ENCODE measurements around the gene PFN4.

The PFN4 gene, protein sequence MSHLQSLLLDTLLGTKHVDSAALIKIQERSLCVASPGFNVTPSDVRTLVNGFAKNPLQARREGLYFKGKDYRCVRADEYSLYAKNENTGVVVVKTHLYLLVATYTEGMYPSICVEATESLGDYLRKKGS

DNA sequence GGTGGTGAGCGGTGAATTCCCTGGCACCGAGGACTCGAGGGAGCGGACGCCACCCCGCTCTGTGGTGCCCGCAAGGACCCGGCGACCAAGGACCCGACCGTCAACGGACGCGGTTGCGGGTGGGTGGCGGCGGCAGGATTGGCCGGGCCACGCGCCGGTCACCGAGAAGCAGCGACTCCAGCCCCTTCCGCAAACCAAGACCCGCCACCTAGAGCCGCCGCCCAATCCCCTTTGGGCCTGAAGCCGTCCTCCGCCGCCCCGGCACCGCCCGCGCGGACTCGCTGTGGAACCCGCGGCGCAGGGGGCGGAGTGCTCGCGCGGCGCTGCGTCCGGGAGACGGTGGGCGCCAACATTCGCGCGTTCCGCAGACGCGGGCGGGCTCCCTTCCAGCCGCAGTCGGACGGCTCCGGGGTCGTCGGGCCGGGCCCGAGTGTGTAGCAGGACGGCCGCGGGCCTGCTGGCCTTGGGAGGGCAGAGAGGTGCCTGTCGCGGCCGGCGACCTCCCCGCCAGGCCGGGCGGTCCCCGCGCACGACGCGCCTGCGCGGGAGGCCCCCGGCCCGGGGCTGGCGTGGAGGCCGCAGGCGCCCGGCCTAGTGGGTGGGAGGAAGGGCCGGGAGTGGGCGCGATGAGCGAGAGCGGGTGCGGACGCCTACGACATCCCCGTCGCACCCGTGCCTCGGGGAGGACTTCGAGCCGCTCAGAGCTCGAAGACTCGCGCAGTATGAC, at the start of gene PFN4, which contains the start of gene FAM228B:
Gene PFN4, minus strand, starts transcription at position 140 of the 727 bp plus-strand sequence. CDS start 799 bp downstream, outside the sequence.
Gene FAM228B, plus strand, starts transcription at position 275 of the 727 bp plus-strand sequence. CDS start 893 bp downstream, outside the sequence.
- Histone ChIP-seq H2AFZ (ENCODE audit: low read length, unreplicated experiment) (peak within 1 kb of the TSS; percentile 93), H3K27me3 (ENCODE audit: insufficient read depth, low read length) (no peaks in the 10 kb centered on the region), H3K27ac (ENCODE audit: low read depth, low read length) (peak within 1 kb of the TSS; percentile 10), H3K36me3 (ENCODE audit: insufficient read depth, low read length) (no peaks in the 10 kb centered on the region), H3K79me2 (ENCODE audit: control insufficient read depth, insufficient read depth, low read length, unreplicated experiment) (peaks cover 6% of the 10 kb centered on the region), H3K4me1 (ENCODE audit: control insufficient read depth, insufficient read depth, low read length, unreplicated experiment) (peaks cover 9% of the 10 kb centered on the region), H3K4me3 (ENCODE audit: low read depth, low read length) (peak within 1 kb of the TSS; percentile 74)

DNA sequence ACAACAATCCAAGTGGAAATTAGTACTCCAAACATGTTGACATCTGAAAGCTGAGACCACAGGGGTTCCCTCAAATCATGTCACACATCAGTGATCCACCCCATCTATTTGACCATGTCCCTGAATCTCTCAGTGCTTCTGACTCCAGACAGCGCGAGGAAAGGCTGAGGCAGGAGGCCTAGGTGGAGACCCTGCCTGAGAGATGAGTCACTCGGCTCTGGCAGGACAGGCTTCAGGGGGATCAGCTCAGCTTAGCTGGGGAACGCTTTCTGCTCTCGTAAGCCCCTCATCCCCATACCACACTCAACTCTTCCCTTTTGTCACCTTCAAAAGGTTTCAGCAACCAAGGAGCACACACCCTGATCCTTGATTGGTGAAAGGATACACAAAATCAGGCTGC, 45.9 kb upstream of the PFN4 start:
- H3K27ac ChIP-seq (ENCODE audit: low read depth, low read length) = no peak overlapping the region
- no peaks in the 10 kb centered on the region for H3K79me2 ChIP-seq (ENCODE audit: control insufficient read depth, insufficient read depth, low read length, unreplicated experiment)
- no peaks in the 10 kb centered on the region for H3K36me3 ChIP-seq (ENCODE audit: insufficient read depth, low read length)
- no peaks in the 10 kb centered on the region for H3K4me1 ChIP-seq (ENCODE audit: control insufficient read depth, insufficient read depth, low read length, unreplicated experiment)
- no peak overlapping the region for H2AFZ ChIP-seq (ENCODE audit: low read length, unreplicated experiment)
- no peak overlapping the region for H3K4me3 ChIP-seq (ENCODE audit: low read depth, low read length)
- no peaks in the 10 kb centered on the region for H3K27me3 ChIP-seq (ENCODE audit: insufficient read depth, low read length)

DNA sequence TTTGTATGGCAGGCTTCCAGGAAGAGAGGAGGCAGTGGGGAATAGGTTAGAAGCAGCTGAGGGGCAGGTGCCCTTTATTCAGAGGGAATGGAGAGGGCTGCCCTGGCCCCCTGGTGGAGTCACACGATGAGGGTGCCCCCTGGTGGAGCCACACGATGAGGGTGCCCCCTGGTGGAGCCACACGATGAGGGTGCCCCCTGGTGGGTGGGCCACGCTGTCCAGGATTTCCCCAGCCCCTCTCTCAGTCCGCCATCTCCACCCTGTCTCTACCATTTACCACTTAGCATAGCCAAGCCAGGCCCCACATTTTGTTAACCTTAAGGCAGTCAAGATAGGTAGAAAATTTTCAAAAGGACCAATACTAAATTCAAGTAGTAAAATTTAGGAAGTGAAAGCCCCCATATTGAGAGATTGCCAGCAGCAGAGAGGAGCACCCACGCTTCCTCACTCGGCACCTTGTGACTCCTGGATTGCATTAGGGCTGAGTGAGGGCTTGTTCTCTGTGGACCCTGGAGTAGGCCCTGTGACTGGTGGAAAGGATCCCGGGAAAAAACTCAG, 41.4 kb upstream of the PFN4 start:
- no peak overlapping the region for H3K4me3 ChIP-seq (ENCODE audit: low read depth, low read length)
- H3K36me3 ChIP-seq (ENCODE audit: insufficient read depth, low read length) = no peaks in the 10 kb centered on the region
- H3K27ac ChIP-seq (ENCODE audit: low read depth, low read length) = no peak overlapping the region
- no peaks in the 10 kb centered on the region for H3K4me1 ChIP-seq (ENCODE audit: control insufficient read depth, insufficient read depth, low read length, unreplicated experiment)
- H3K27me3 ChIP-seq (ENCODE audit: insufficient read depth, low read length) = no peaks in the 10 kb centered on the region
- H3K79me2 ChIP-seq (ENCODE audit: control insufficient read depth, insufficient read depth, low read length, unreplicated experiment) = no peaks in the 10 kb centered on the region
- H2AFZ ChIP-seq (ENCODE audit: low read length, unreplicated experiment) = no peak overlapping the region

DNA sequence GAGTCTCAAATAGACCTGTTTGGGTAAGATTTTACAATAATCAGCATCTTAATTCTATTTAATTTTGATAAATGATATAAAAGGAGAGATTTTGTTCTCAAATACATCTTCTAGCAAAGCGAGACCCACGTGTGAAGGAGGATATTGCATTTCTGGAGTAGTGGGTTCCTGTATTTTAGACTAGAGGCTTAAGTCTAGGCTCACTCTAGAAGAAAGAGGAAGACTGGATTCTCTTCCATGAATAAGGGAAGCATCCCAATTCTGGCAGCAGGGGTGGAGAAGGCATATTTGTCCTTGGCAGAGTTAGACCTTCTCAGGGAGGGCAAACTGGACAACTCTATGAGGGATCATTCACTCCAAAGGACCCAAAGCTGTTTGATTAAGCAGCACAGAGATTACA, 40.5 kb upstream of the PFN4 start:
- H3K4me3 ChIP-seq (ENCODE audit: low read depth, low read length) = no peak overlapping the region
- no peaks in the 10 kb centered on the region for H3K79me2 ChIP-seq (ENCODE audit: control insufficient read depth, insufficient read depth, low read length, unreplicated experiment)
- H3K27me3 ChIP-seq (ENCODE audit: insufficient read depth, low read length) = no peaks in the 10 kb centered on the region
- no peaks in the 10 kb centered on the region for H3K4me1 ChIP-seq (ENCODE audit: control insufficient read depth, insufficient read depth, low read length, unreplicated experiment)
- H3K36me3 ChIP-seq (ENCODE audit: insufficient read depth, low read length) = no peaks in the 10 kb centered on the region
- no peak overlapping the region for H2AFZ ChIP-seq (ENCODE audit: low read length, unreplicated experiment)
- H3K27ac ChIP-seq (ENCODE audit: low read depth, low read length) = no peak overlapping the region

DNA sequence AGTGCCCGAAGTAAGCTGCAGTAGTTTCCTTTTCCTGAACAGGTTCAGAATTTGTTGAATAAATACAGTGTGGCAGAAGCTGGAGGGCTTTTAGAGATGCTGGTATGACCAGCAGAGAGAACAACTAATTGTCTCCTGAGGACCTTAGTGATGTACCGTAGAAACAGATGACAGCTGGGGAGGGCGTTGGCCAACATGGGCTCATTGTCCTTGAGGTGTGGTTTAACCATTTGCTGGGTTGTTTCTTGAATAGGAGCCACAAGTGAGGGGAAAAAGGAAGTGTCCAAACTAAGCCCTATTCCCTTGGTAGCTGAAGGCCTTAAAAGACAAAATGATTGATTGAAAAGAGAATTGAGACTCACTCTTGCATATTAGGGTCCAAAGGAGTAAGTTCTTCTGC, 40.1 kb upstream of the PFN4 start:
- Histone ChIP-seq H3K4me3 (ENCODE audit: low read depth, low read length) (no peak overlapping the region), H2AFZ (ENCODE audit: low read length, unreplicated experiment) (no peak overlapping the region), H3K4me1 (ENCODE audit: control insufficient read depth, insufficient read depth, low read length, unreplicated experiment) (no peaks in the 10 kb centered on the region), H3K27me3 (ENCODE audit: insufficient read depth, low read length) (no peaks in the 10 kb centered on the region), H3K79me2 (ENCODE audit: control insufficient read depth, insufficient read depth, low read length, unreplicated experiment) (no peaks in the 10 kb centered on the region), H3K27ac (ENCODE audit: low read depth, low read length) (no peak overlapping the region), H3K36me3 (ENCODE audit: insufficient read depth, low read length) (no peaks in the 10 kb centered on the region)

DNA sequence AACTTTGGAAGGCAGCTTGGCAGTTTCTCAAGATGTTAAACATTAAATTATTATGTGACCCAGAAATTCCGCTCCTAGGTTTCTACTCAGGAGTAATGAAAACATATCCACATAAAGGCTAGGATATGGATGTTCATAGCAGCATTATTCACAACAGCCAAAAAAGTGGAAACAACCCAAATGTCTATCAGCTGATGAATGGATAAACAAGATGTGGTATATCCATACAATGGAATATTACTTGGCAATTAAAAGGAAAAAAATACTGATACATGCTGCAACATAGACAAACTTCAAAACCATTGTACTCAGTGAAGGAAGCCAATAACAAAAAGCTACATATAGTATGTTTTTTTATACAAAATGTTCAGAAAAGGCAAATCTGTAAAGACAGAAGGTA, 39.4 kb upstream of the PFN4 start:
- H3K79me2 ChIP-seq (ENCODE audit: control insufficient read depth, insufficient read depth, low read length, unreplicated experiment) = no peaks in the 10 kb centered on the region
- no peak overlapping the region for H2AFZ ChIP-seq (ENCODE audit: low read length, unreplicated experiment)
- no peak overlapping the region for H3K4me3 ChIP-seq (ENCODE audit: low read depth, low read length)
- H3K27me3 ChIP-seq (ENCODE audit: insufficient read depth, low read length) = no peaks in the 10 kb centered on the region
- H3K36me3 ChIP-seq (ENCODE audit: insufficient read depth, low read length) = no peaks in the 10 kb centered on the region
- H3K27ac ChIP-seq (ENCODE audit: low read depth, low read length) = no peak overlapping the region
- H3K4me1 ChIP-seq (ENCODE audit: control insufficient read depth, insufficient read depth, low read length, unreplicated experiment) = no peaks in the 10 kb centered on the region

DNA sequence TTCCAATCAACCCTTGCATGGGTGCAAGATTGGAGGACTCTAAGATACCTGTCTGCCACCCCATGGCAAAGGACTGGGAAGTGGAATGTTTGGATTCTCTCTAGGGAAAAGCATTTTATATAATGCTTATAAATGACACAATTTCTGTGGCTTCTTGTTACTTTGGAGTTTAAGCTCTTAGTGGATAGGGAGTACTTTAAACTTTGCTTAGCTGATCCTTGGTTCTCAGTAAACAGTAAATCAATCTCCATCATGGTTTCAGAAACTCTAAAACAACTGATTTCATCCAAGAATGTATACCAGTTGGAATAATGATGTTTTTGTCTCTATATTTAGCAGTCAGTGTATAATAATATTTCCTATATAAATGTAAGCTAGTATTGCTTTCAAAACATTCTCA, 37.6 kb upstream of the PFN4 start:
- Histone ChIP-seq H3K79me2 (ENCODE audit: control insufficient read depth, insufficient read depth, low read length, unreplicated experiment) (no peaks in the 10 kb centered on the region), H2AFZ (ENCODE audit: low read length, unreplicated experiment) (no peak overlapping the region), H3K36me3 (ENCODE audit: insufficient read depth, low read length) (no peaks in the 10 kb centered on the region), H3K4me1 (ENCODE audit: control insufficient read depth, insufficient read depth, low read length, unreplicated experiment) (no peaks in the 10 kb centered on the region), H3K4me3 (ENCODE audit: low read depth, low read length) (no peak overlapping the region), H3K27ac (ENCODE audit: low read depth, low read length) (no peak overlapping the region), H3K27me3 (ENCODE audit: insufficient read depth, low read length) (no peaks in the 10 kb centered on the region)

DNA sequence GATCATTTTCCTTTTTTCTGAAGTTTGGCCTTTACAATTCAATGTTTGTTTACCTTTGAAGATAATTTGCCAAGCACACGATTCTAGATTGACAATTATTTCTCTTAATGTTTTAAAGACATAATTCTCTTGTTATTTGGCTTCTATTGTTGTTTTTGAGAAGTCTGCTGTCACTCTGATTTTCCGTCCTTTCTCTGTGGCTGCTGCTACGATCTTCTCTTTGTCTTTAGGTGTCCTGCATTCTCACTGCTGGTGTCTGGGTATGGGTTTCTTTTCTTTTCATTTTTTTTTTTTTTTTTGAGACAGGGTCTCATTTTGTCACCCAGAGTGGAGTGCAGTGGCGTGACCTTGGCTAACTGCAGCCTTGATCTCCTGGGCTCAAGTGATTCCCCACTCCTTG, 36.6 kb upstream of the PFN4 start:
- H3K27ac ChIP-seq (ENCODE audit: low read depth, low read length) = no peak overlapping the region
- H2AFZ ChIP-seq (ENCODE audit: low read length, unreplicated experiment) = no peak overlapping the region
- no peaks in the 10 kb centered on the region for H3K36me3 ChIP-seq (ENCODE audit: insufficient read depth, low read length)
- no peaks in the 10 kb centered on the region for H3K79me2 ChIP-seq (ENCODE audit: control insufficient read depth, insufficient read depth, low read length, unreplicated experiment)
- H3K4me3 ChIP-seq (ENCODE audit: low read depth, low read length) = no peak overlapping the region
- no peaks in the 10 kb centered on the region for H3K27me3 ChIP-seq (ENCODE audit: insufficient read depth, low read length)
- no peaks in the 10 kb centered on the region for H3K4me1 ChIP-seq (ENCODE audit: control insufficient read depth, insufficient read depth, low read length, unreplicated experiment)

DNA sequence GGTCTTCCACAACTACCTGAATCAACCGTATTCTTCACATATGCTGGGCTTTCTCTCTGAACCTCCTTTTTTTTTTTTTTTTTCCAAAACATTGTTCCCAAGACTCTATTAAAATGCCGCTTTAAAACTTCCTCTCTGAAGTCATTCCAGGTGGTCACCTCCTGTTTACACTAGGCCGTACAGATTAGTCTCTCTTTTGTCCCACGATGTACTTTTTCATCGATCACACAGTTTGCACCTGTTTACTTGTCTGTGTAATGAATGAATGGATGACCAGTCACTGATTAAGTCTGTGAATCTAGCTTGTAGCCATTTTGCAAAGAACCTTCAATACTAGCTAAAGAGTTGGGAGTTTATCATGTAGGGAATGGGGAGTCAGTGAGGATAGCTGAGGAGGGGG, 35.0 kb upstream of the PFN4 start:
- no peak overlapping the region for H3K4me3 ChIP-seq (ENCODE audit: low read depth, low read length)
- H3K27ac ChIP-seq (ENCODE audit: low read depth, low read length) = no peak overlapping the region
- no peak overlapping the region for H2AFZ ChIP-seq (ENCODE audit: low read length, unreplicated experiment)
- no peaks in the 10 kb centered on the region for H3K4me1 ChIP-seq (ENCODE audit: control insufficient read depth, insufficient read depth, low read length, unreplicated experiment)
- H3K36me3 ChIP-seq (ENCODE audit: insufficient read depth, low read length) = no peaks in the 10 kb centered on the region
- H3K79me2 ChIP-seq (ENCODE audit: control insufficient read depth, insufficient read depth, low read length, unreplicated experiment) = no peaks in the 10 kb centered on the region
- no peaks in the 10 kb centered on the region for H3K27me3 ChIP-seq (ENCODE audit: insufficient read depth, low read length)

DNA sequence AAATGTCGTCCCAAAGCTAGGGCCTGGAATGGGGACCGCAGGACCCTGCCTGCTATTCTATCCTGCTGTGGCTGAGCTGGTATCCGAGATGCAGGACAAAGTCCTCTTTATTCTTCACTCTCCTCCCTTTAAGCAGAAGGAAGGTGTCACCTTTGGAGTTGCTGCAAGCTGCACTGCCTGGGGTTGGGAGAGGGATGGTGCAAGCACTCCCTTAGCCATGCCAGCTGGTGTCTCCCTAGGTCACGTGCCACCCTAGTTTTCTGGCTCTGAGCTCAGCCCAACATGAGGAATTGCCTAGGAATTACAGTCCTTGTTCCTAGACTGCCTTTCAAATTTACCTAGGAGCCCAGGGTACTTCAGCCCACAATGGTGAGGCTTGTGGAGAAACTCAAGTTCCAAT, 30.3 kb upstream of the PFN4 start:
- Histone ChIP-seq H2AFZ (ENCODE audit: low read length, unreplicated experiment) (no peak overlapping the region), H3K4me3 (ENCODE audit: low read depth, low read length) (no peak overlapping the region), H3K36me3 (ENCODE audit: insufficient read depth, low read length) (no peaks in the 10 kb centered on the region), H3K79me2 (ENCODE audit: control insufficient read depth, insufficient read depth, low read length, unreplicated experiment) (no peaks in the 10 kb centered on the region), H3K27me3 (ENCODE audit: insufficient read depth, low read length) (no peaks in the 10 kb centered on the region), H3K27ac (ENCODE audit: low read depth, low read length) (no peak overlapping the region), H3K4me1 (ENCODE audit: control insufficient read depth, insufficient read depth, low read length, unreplicated experiment) (no peaks in the 10 kb centered on the region)

All from ACC112 (cell line).